ENCODE measurements around the gene LRRC7. TPM values are rescaled to one million over a fixed set of nuclear protein-coding genes. Genes with fewer than 3 reads are reported as not detected.

Gene LRRC7
- total and polyA plus RNA-seq, 9 donors, result 0.01 to 0.45 (median 0.13) TPM; not detected in 4

GRCh38 chr1:70033266-70033873 is 465.6 kb downstream of the LRRC7 start:
- no peak overlapping the region for H3K27ac ChIP-seq
- no peak for DNase-seq
- intact Hi-C loops (cut with DNase I), result no loop called here
- no peaks in the 10 kb centered on the region for H3K36me3 ChIP-seq
- H3K4me3 ChIP-seq, result no peak overlapping the region
- no peaks in the 10 kb centered on the region for H3K4me1 ChIP-seq (ENCODE audit: insufficient read depth)
- no peak for TF ChIP-seq POLR2A (IDR thresholded peaks at IDR 0.05)
- no peak for TF ChIP-seq EP300 (IDR thresholded peaks at IDR 0.05)
- no peak for TF ChIP-seq CTCF (IDR thresholded peaks at IDR 0.05)
- WGBS, 3 donors, result 70 to 81% (median 81%) methylated on average over 5 of the region's 5 CpGs
- H3K9me3 ChIP-seq, result no peaks in the 10 kb centered on the region
- H3K27me3 ChIP-seq, result no peaks in the 10 kb centered on the region

- Histone ChIP-seq H3K27ac (no peak overlapping the region), H3K4me1 (ENCODE audit: insufficient read depth) (no peaks in the 10 kb centered on the region), H3K36me3 (no peaks in the 10 kb centered on the region), H3K27me3 (no peaks in the 10 kb centered on the region), H3K4me3 (no peak overlapping the region), H3K9me3 (no peaks in the 10 kb centered on the region)
- no peak for DNase-seq
- intact Hi-C loops (cut with DNase I), result no loop called here
- TF ChIP-seq CTCF (IDR thresholded peaks at IDR 0.05) (no peak), EP300 (IDR thresholded peaks at IDR 0.05) (no peak), POLR2A (IDR thresholded peaks at IDR 0.05) (no peak)
These were observed 466.2 kb downstream of the LRRC7 start for GRCh38 chr1:70033936-70034335.

DNA sequence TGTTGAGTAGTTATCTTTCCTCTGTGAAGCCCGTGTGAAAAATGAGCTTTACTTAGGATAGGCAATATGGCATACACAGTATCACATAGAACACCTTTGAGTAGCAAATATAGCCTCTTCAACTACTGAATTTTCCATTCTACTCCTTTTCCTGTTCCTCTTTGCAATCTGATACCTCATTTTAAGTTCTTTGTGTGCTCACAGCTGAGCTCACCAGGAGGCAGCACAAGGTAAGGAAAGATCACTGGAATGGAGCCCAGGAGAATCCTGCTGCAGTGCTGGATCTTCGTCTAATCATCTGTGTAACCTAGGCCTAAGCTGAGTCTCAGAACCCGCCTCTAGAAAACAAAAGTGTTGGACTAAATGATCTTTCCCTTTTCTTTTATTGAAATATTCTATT is 466.7 kb downstream of the LRRC7 start:
- WGBS, 3 donors, result 39 to 42% (median 42%) methylated on average over 3 of the region's 3 CpGs
- no peak overlapping the region for H3K27ac ChIP-seq
- no peak for DNase-seq
- TF ChIP-seq EP300 (IDR thresholded peaks at IDR 0.05), result no peak
- TF ChIP-seq CTCF (IDR thresholded peaks at IDR 0.05), result no peak
- H3K36me3 ChIP-seq, result no peaks in the 10 kb centered on the region
- no peaks in the 10 kb centered on the region for H3K27me3 ChIP-seq
- intact Hi-C loops (cut with DNase I), result no loop called here
- no peak overlapping the region for H3K4me3 ChIP-seq
- no peaks in the 10 kb centered on the region for H3K4me1 ChIP-seq (ENCODE audit: insufficient read depth)
- no peaks in the 10 kb centered on the region for H3K9me3 ChIP-seq

DNA sequence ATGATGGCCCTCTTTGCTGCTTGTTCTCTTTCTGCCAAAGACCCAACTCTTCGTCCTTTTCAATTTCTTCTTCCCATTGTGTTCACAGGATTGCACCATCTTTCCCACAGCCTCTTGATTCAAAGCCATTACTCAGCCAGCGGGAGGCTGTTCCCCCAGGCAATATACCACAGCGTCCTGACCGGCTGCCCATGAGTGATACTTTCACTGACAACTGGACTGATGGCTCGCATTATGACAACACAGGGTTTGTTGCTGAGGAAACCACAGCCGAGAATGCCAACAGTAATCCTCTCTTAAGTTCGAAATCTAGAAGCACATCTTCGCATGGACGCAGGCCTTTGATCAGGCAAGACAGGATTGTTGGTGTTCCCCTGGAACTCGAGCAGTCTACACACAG is 470.3 kb downstream of the LRRC7 start:
- Histone ChIP-seq H3K36me3 (no peaks in the 10 kb centered on the region), H3K4me3 (no peak overlapping the region), H3K4me1 (ENCODE audit: insufficient read depth) (no peaks in the 10 kb centered on the region), H3K27ac (no peak overlapping the region), H3K27me3 (no peaks in the 10 kb centered on the region), H3K9me3 (no peaks in the 10 kb centered on the region)
- intact Hi-C loops (cut with DNase I), result no loop called here
- 91 to 95% (median 92%) methylated on average over 10 of the region's 10 CpGs for WGBS, 3 donors
- no peak for TF ChIP-seq EP300 (IDR thresholded peaks at IDR 0.05)
- no peak for TF ChIP-seq CTCF (IDR thresholded peaks at IDR 0.05)
- TF ChIP-seq POLR2A (IDR thresholded peaks at IDR 0.05), result no peak
- DNase-seq, result no peak

Data from ovary (tissue), 9 donors.